H1 (cell line): Measurements from ENCODE around the gene KIR3DL2.
"Not testable (repeated sequence)": the region's sequence is repeated elsewhere in the genome, so short reads cannot be mapped to it uniquely, and the experiment has no call there.

Source experiments
- CTCF ChIP-seq, 3 experiments: IDR thresholded peaks; 1 replicate in 2 of 3; 2 replicates in 1 of 3; pipeline versions ENCODE4 v1.5.1 to v1.6.1; 2011; ENCODE audit warnings: low read length in 3 of 3, mild to moderate bottlenecking in 3 of 3, inconsistent platforms in 2 of 3, low read depth in 1 of 3, moderate library complexity in 1 of 3; ENCODE audit not compliant: insufficient read depth in 1 of 3; ENCODE audit errors: control extremely low read depth in 1 of 3
- EP300 ChIP-seq, 2 experiments: IDR thresholded peaks; 1 replicate in 1 of 2; 2 replicates in 1 of 2; pipeline ENCODE4 v1.6.1; 2011 to 2012; ENCODE audit warnings: low read depth in 2 of 2, low read length in 2 of 2, mild to moderate bottlenecking in 2 of 2, borderline replicate concordance in 1 of 2, inconsistent platforms in 1 of 2, moderate library complexity in 1 of 2
- KDM1A ChIP-seq: fragments of 200-600, 300-600 bp; sonication (generic); IDR thresholded peaks from 2 replicates; pipeline ENCODE4 v1.7.1; 2016; ENCODE audit warnings: mild to moderate bottlenecking, low read length, borderline replicate concordance
- POLR2AphosphoS5 ChIP-seq: IDR thresholded peaks from 2 replicates; pipeline ENCODE4 v1.6.1; 2011; ENCODE audit warnings: low read depth, low read length
- TCF12 ChIP-seq: IDR thresholded peaks from 2 replicates; pipeline ENCODE4 v1.6.1; 2011; ENCODE audit warnings: low read depth, mild to moderate bottlenecking, low read length

- not testable (repeated sequence) for TF ChIP-seq EP300 (IDR thresholded peaks at IDR 0.05; ENCODE audit: borderline replicate concordance in 1 of 2, low read depth in 2 of 2, low read length in 2 of 2); CTCF (IDR thresholded peaks at IDR 0.05; ENCODE audit: control extremely low read depth in 1 of 3, insufficient read depth in 1 of 3, low read depth in 1 of 3, low read length in 3 of 3); POLR2AphosphoS5; KDM1A; TCF12
Observed at GRCh38 chr19:54859421-54859820, 9.2 kb downstream of the KIR3DL2 start.
